Measurements from ENCODE around the gene TMEM170B. TPM values are rescaled to one million over a fixed set of nuclear protein-coding genes. Genes with fewer than 3 reads are reported as not detected.
A peak's percentile ranks its signal among the peaks of the same experiment; 100 is the strongest.

Gene TMEM170B
- total RNA-seq, 1 donor from 2014 or later: 0.53 TPM

DNA sequence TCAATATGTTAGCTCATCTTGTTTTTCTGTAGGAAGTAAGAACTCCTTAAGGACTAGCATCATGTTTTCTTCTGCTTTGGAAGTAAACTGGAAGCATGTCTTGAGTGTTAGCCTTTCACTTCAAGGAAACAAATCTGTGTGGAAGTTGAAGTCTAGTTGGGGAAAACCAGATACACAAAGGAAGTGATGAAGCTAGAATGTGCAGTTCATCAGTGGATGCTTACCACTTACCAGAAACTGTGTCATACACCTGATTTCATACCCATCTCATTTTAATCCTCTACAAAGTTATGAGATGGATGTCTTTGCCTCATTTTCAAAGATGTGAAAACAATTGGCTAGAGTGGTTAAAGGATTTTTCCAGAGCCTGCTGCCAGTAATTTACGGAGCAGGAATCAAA lies 75.8 kb downstream of the TMEM170B start:
- Histone ChIP-seq H3K4me3 (no peak overlapping the region), H3K27ac (peak overlapping the region; percentile 20 to 30), H3K9me3 (no peaks in the 10 kb centered on the region), H3K4me1 (peaks cover 3 to 47% of the 10 kb centered on the region in 2 donors), H3K27me3 (no peaks in the 10 kb centered on the region), H3K36me3 (no peaks in the 10 kb centered on the region)
- TF ChIP-seq, protein P1, sequence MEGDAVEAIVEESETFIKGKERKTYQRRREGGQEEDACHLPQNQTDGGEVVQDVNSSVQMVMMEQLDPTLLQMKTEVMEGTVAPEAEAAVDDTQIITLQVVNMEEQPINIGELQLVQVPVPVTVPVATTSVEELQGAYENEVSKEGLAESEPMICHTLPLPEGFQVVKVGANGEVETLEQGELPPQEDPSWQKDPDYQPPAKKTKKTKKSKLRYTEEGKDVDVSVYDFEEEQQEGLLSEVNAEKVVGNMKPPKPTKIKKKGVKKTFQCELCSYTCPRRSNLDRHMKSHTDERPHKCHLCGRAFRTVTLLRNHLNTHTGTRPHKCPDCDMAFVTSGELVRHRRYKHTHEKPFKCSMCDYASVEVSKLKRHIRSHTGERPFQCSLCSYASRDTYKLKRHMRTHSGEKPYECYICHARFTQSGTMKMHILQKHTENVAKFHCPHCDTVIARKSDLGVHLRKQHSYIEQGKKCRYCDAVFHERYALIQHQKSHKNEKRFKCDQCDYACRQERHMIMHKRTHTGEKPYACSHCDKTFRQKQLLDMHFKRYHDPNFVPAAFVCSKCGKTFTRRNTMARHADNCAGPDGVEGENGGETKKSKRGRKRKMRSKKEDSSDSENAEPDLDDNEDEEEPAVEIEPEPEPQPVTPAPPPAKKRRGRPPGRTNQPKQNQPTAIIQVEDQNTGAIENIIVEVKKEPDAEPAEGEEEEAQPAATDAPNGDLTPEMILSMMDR (IDR thresholded peaks at IDR 0.05): no peak
- intact Hi-C loops (cut with DNase I): no loop called here
- DNase-seq (ENCODE audit: low spot score in 2 of 2): no peak

DNA sequence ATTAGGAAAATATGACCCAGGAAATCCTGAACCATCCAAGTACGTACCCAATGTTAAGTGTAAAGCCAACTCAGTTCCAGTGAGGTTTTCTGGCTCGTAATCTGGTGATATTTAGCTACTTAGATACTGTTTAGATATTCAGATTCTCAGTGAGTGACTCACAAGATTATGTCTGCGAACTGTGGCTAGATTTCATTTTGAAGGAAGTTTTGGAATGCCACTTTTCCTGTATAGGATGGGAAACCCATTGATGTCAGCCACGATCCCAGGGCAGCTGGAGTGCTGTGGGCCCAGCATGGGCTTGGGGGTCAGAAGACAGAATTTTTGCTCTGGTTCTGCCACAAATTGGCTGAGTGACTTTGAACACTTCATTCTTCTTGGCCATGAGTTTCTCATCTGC lies 76.3 kb downstream of the TMEM170B start:
- DNase-seq (ENCODE audit: low spot score in 2 of 2): peak in 1 of 2 donors; percentile 25
- Histone ChIP-seq H3K36me3 (no peaks in the 10 kb centered on the region), H3K9me3 (no peaks in the 10 kb centered on the region), H3K27me3 (no peaks in the 10 kb centered on the region), H3K4me1 (peaks cover 3 to 45% of the 10 kb centered on the region in 2 donors), H3K4me3 (no peak overlapping the region), H3K27ac (peak overlapping the region; percentile 20 to 30)
- TF ChIP-seq, protein P1 (IDR thresholded peaks at IDR 0.05): no peak
- intact Hi-C loops (cut with DNase I): no loop called here

GRCh38 chr6:11614534-11615213 lies 77.1 kb downstream of the TMEM170B start:
- intact Hi-C loops (cut with DNase I): loop anchor here (5.0 kb wide), 1 partner anchor 38 kb away; no protein-coding TSS in a partner anchor
- no peaks in the 10 kb centered on the region for H3K27me3 ChIP-seq
- no peaks in the 10 kb centered on the region for H3K36me3 ChIP-seq
- TF ChIP-seq, protein P1 (IDR thresholded peaks at IDR 0.05): no peak
- H3K4me3 ChIP-seq: no peak overlapping the region
- peak overlapping the region; percentile 30 to 57 for H3K27ac ChIP-seq
- H3K9me3 ChIP-seq: no peaks in the 10 kb centered on the region
- H3K4me1 ChIP-seq: peaks cover 3 to 40% of the 10 kb centered on the region in 2 donors
- no peak for DNase-seq (ENCODE audit: low spot score in 2 of 2)

GRCh38 chr6:11615214-11615602 lies 77.7 kb downstream of the TMEM170B start:
- Histone ChIP-seq H3K27me3 (no peaks in the 10 kb centered on the region), H3K9me3 (no peaks in the 10 kb centered on the region), H3K4me3 (no peak overlapping the region), H3K36me3 (no peaks in the 10 kb centered on the region), H3K27ac (peak overlapping the region; percentile 30 to 57), H3K4me1 (peaks cover 0 to 36% of the 10 kb centered on the region in 2 donors)
- no peak for DNase-seq (ENCODE audit: low spot score in 2 of 2)
- intact Hi-C loops (cut with DNase I): loop anchor here (5.0 kb wide), 1 partner anchor 37 kb away; no protein-coding TSS in a partner anchor
- TF ChIP-seq, protein P1 (IDR thresholded peaks at IDR 0.05): no peak

DNA sequence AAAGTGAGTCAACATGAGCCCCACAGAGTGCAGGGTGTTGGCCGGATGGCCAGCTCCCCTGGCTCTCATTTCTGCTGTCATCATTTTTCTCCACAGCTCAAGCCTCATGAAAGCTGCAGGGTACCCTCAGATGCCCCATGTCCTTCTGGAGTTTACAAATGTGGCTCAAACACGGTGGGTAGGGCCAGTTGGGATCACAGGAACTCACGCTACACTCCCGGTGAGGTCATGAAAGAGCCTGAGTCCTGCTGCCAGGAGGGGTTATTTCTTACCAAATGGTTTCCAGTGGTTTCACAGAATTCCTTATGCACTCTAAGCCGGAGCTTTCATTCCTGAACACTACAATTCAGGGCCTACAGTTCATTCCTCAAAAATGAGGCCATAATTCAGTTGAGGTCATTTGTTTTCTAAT lies 78.7 kb downstream of the TMEM170B start:
- peak overlapping the region; percentile 30 to 31 for H3K27ac ChIP-seq
- H3K36me3 ChIP-seq: no peaks in the 10 kb centered on the region
- intact Hi-C loops (cut with DNase I): loop anchor here (5.0 kb wide), 1 partner anchor 36 kb away; no protein-coding TSS in a partner anchor
- H3K4me3 ChIP-seq: no peak overlapping the region
- H3K27me3 ChIP-seq: no peaks in the 10 kb centered on the region
- TF ChIP-seq, protein P1 (IDR thresholded peaks at IDR 0.05): no peak
- H3K9me3 ChIP-seq: no peaks in the 10 kb centered on the region
- DNase-seq (ENCODE audit: low spot score in 2 of 2): no peak
- peaks cover 0 to 34% of the 10 kb centered on the region in 2 donors for H3K4me1 ChIP-seq
